ENCODE results near the gene DBNL. TPM values are rescaled to one million over a fixed set of nuclear protein-coding genes. Genes with fewer than 3 reads are reported as not detected.

Gene DBNL
- total and polyA plus RNA-seq, 7 donors: 33.4 to 66.7 (median 40.0) TPM

DNA sequence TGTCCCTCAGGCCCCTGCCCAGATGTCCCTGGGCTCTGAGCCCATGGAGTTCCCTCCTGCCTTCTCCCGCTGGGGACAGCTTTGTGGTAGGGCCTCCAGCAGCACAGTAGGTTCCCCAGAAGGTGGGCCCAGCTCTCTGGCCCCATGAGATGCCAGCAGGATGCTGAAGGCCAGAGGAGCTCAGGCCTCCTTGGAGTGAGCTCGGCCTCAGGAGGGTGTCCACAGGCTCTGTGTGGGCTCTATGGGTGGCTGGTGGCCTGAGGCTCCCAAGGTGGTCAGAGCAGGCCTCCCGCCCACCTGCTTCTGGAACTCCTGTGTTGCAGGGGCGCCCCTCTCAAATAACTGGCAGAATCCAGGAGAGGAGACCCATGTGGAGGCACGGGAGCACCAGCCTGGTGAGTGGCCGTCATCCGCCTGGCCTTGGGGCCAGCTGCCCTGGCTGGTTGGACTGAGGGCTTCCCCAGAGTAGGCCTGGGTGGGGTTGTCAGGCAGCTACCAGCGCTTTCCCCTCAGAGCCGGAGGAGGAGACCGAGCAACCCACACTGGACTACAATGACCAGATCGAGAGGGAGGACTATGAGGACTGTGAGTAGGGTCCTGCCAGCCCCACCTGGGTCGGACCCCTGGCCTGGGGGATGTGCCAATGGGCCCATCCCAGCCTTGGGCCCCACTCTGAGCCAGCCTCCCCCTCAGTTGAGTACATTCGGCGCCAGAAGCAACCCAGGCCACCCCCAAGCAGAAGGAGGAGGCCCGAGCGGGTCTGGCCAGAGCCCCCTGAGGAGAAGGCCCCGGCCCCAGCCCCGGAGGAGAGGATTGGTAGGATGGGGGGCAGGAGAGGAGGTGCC lies 62.8 kb downstream of the DBNL start:
- intact Hi-C loops (cut with DNase I): no loop called here
- H3K4me1 ChIP-seq: no peaks in the 10 kb centered on the region
- no peak overlapping the region for H3K27ac ChIP-seq
- TF ChIP-seq, protein P1, sequence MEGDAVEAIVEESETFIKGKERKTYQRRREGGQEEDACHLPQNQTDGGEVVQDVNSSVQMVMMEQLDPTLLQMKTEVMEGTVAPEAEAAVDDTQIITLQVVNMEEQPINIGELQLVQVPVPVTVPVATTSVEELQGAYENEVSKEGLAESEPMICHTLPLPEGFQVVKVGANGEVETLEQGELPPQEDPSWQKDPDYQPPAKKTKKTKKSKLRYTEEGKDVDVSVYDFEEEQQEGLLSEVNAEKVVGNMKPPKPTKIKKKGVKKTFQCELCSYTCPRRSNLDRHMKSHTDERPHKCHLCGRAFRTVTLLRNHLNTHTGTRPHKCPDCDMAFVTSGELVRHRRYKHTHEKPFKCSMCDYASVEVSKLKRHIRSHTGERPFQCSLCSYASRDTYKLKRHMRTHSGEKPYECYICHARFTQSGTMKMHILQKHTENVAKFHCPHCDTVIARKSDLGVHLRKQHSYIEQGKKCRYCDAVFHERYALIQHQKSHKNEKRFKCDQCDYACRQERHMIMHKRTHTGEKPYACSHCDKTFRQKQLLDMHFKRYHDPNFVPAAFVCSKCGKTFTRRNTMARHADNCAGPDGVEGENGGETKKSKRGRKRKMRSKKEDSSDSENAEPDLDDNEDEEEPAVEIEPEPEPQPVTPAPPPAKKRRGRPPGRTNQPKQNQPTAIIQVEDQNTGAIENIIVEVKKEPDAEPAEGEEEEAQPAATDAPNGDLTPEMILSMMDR (IDR thresholded peaks at IDR 0.05): no peak
- 91 to 93% (median 92%) methylated on average over 16 to 18 of the region's 18 CpGs for WGBS, 3 donors
- peak in 1 of 2 donors; percentile 52 for DNase-seq
- no peaks in the 10 kb centered on the region for H3K9me3 ChIP-seq
- no peaks in the 10 kb centered on the region for H3K36me3 ChIP-seq (ENCODE audit: insufficient read depth in 1 of 2, low read depth in 1 of 2)
- no peak overlapping the region for H3K4me3 ChIP-seq
- peaks cover 0 to 11% (median 6%) of the 10 kb centered on the region in 3 donors for H3K27me3 ChIP-seq (ENCODE audit: insufficient read depth in 3 of 3, low read length in 2 of 3)
- no peak for ATAC-seq

DNA sequence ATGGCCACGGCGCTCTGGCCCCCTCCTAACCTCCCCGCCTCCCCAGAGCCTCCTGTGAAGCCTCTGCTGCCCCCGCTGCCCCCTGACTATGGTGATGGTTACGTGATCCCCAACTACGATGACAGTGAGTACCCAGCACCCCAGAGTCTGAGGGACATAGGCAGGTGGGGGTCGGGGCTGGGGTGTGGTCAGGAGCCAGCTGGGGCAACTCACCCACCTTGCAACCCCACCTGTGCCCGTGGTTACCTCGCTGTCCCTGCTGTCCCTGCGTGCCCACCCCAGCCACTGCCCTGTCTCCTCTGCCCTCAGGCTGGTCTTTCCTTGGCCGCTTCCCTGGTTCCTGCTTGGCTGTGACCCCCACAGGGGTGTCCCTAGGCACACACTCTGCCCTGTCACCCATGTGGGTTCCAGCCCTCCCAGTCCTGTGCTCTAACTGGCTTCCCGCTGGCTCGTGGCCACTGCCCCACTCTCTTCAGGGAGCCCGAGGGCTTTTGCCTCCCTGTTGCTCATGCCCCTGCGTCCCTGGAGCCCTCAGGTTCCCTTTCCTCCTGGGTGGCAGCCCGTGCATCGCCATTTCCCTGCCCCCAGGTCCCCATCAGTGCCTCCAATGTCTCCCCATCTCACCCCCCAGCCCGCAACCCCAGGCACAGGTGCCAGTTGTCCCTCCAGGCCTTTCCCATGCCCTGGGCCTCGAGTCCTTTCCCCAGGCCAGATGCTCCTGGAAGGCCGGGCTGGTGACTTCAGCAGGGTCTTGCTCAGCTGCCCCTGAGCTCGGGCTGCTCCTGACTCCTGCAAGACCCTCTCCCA lies 63.7 kb downstream of the DBNL start:
- Histone ChIP-seq H3K4me3 (no peak overlapping the region), H3K4me1 (no peaks in the 10 kb centered on the region), H3K36me3 (ENCODE audit: insufficient read depth in 1 of 2, low read depth in 1 of 2) (no peaks in the 10 kb centered on the region), H3K27me3 (ENCODE audit: insufficient read depth in 3 of 3, low read length in 2 of 3) (peaks cover 0 to 11% (median 6%) of the 10 kb centered on the region in 3 donors), H3K27ac (no peak overlapping the region), H3K9me3 (no peaks in the 10 kb centered on the region)
- DNase-seq: peak in 1 of 2 donors; percentile 48
- TF ChIP-seq, protein P1 (IDR thresholded peaks at IDR 0.05): no peak
- no peak for ATAC-seq
- intact Hi-C loops (cut with DNase I): no loop called here
- 89 to 95% (median 90%) methylated on average over 18 to 21 of the region's 21 CpGs for WGBS, 3 donors

DNA sequence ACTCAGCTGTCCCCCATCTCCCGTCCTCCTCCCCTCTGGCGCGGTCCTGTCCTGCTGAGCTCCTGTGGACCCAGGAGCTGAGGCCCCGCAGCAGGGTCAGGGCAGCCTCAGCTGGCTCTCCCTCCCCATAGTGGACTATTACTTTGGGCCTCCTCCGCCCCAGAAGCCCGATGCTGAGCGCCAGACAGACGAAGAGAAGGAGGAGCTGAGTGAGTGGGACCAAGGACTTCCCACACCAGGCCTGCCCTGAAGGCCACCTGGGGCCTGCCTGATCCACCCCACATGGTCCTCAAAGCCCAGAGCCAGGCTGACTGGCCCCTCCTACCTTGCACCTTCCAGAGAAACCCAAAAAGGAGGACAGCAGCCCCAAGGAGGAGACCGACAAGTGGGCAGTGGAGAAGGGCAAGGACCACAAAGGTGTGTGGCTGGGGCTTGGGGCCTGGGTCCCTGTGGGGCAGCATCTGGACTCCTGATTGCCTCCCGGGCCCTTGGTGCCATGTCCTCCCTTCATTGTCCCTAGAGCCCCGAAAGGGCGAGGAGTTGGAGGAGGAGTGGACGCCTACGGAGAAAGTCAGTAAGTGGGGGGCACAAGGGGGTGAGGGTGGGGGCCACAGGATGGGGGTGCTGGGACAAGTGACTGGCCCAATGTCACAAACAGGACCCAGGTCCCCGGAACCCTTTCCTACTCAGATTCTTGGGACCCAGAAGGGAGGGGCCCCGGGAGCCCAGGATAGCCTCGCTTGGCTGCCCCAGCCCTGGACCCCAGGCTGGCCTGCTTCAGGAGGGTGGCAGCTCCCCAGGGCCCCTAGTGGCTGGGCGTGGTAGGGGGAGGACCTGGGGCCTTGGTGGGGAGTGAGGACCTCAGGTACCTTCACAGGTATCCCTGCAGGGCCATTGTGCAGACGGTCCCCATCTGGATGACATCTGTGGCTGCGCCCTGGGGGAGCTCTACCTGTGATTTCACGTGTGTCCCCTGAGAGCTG lies 64.6 kb downstream of the DBNL start:
- ATAC-seq: no peak
- Histone ChIP-seq H3K27ac (no peak overlapping the region), H3K27me3 (ENCODE audit: insufficient read depth in 3 of 3, low read length in 2 of 3) (peaks cover 0 to 11% (median 2%) of the 10 kb centered on the region in 3 donors), H3K9me3 (no peaks in the 10 kb centered on the region), H3K36me3 (ENCODE audit: insufficient read depth in 1 of 2, low read depth in 1 of 2) (no peaks in the 10 kb centered on the region), H3K4me1 (peaks cover 1% of the 10 kb centered on the region), H3K4me3 (no peak overlapping the region)
- TF ChIP-seq, protein P1 (IDR thresholded peaks at IDR 0.05): no peak
- 87 to 91% (median 87%) methylated on average over 20 to 21 of the region's 21 CpGs for WGBS, 3 donors
- intact Hi-C loops (cut with DNase I): no loop called here
- DNase-seq: peak in 1 of 2 donors; percentile 40

DNA sequence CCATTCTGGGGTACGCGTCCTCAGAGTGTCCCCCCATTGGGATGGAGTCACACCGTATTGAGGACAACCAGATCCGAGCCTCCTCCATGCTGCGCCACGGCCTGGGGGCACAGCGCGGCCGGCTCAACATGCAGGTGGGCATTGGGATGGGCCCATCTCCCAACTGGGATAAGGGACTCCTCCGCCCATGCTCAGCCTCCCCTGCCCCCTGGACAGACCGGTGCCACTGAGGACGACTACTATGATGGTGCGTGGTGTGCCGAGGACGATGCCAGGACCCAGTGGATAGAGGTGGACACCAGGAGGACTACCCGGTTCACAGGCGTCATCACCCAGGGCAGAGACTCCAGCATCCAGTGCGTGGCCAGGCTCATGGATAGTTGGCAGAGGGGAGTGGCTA lies 65.5 kb downstream of the DBNL start:
- Histone ChIP-seq H3K27ac (no peak overlapping the region), H3K27me3 (ENCODE audit: insufficient read depth in 3 of 3, low read length in 2 of 3) (peaks cover 0 to 11% (median 2%) of the 10 kb centered on the region in 3 donors), H3K4me3 (no peak overlapping the region), H3K4me1 (peaks cover 11% of the 10 kb centered on the region), H3K9me3 (no peaks in the 10 kb centered on the region), H3K36me3 (ENCODE audit: insufficient read depth in 1 of 2, low read depth in 1 of 2) (peaks cover 0 to 9% of the 10 kb centered on the region in 2 donors)
- WGBS, 3 donors: 91 to 95% (median 93%) methylated on average over 18 of the region's 18 CpGs
- DNase-seq (peak in 1 of 2 donors; percentile 45), ATAC-seq (no peak)
- TF ChIP-seq, protein P1 (IDR thresholded peaks at IDR 0.05): no peak
- intact Hi-C loops (cut with DNase I): no loop called here
